H1 (cell line): ENCODE results near the gene CAPN11. TPM values are rescaled to one million over a fixed set of nuclear protein-coding genes. Genes with fewer than 3 reads are reported as not detected.

Source experiments
- ZNF274 ChIP-seq: IDR thresholded peaks from 2 replicates; pipeline ENCODE4 v1.7.0; 2012; ENCODE audit warnings: low read length, borderline replicate concordance; ENCODE audit errors: extremely low read depth
- polyA plus RNA-seq, 7 experiments: library from polyadenylated mRNA; depleted of rRNA in 3 of 7; stranded (reverse) in 5 of 7; unstranded in 2 of 7; fragments of >200 nt in 5 of 7; fragments of 200-250 nt in 2 of 7; gene quantifications; 1 replicate in 5 of 7; 2 replicates in 1 of 7; 4 replicates in 1 of 7; pipeline versions ENCODE4 v1.2.1 to v1.2.3, GENCODE V29; 2011 to 2013; ENCODE audit warnings: missing spikeins in 2 of 7, mixed read lengths in 2 of 7
- total RNA-seq: library from RNA; stranded (reverse); fragmentation: NEBNext Ultra II Directional; extraction: Animal tissue kit (Norgen Biotek cat#: 25700); gene quantifications from 2 replicates; pipeline ENCODE4 v1.2.1, GENCODE V29; 2021

Gene CAPN11
- total and polyA plus RNA-seq, 2 of the 8 experiments (the other 6 are each of a cell fraction or from before 2014, with no cell fraction given), result 0.95 to 0.97 TPM

GRCh38 chr6:44152109-44152461 lies 6.5 kb upstream of the CAPN11 start (continued):
- no peak for TF ChIP-seq ZNF274
